ENCODE results near the gene OR10P1.

OR10P1 gene

DNA sequence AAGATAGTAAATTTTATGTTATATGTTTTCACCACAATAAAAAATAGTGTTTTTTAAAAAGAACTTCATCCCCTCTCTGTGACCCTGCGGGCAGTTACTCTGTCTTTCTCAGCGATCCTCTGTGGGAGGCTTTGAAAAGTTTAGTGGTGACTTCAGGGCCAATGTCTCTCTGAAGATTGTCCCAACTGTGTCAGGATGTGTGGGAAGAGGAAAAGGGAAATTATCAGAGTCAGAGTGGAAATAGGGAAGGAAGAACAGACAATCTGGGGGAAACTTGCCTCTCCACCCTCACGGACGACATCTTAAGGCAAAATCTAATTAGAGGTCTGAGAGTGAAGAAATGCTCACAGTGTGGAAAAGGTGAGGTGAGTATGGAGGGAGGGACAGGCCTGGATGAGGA is 3.5 kb upstream of the OR10P1 start:
- no peak for DNase-seq (ENCODE audit: low read depth)
- no peak overlapping the region for H3K4me3 ChIP-seq (ENCODE audit: control insufficient read depth, low read depth, low read length)
- TF ChIP-seq, protein P1, sequence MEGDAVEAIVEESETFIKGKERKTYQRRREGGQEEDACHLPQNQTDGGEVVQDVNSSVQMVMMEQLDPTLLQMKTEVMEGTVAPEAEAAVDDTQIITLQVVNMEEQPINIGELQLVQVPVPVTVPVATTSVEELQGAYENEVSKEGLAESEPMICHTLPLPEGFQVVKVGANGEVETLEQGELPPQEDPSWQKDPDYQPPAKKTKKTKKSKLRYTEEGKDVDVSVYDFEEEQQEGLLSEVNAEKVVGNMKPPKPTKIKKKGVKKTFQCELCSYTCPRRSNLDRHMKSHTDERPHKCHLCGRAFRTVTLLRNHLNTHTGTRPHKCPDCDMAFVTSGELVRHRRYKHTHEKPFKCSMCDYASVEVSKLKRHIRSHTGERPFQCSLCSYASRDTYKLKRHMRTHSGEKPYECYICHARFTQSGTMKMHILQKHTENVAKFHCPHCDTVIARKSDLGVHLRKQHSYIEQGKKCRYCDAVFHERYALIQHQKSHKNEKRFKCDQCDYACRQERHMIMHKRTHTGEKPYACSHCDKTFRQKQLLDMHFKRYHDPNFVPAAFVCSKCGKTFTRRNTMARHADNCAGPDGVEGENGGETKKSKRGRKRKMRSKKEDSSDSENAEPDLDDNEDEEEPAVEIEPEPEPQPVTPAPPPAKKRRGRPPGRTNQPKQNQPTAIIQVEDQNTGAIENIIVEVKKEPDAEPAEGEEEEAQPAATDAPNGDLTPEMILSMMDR (IDR thresholded peaks at IDR 0.05; ENCODE audit: control insufficient read depth, insufficient read depth, low read depth, low read length, missing control alignments), result no peak

DNA sequence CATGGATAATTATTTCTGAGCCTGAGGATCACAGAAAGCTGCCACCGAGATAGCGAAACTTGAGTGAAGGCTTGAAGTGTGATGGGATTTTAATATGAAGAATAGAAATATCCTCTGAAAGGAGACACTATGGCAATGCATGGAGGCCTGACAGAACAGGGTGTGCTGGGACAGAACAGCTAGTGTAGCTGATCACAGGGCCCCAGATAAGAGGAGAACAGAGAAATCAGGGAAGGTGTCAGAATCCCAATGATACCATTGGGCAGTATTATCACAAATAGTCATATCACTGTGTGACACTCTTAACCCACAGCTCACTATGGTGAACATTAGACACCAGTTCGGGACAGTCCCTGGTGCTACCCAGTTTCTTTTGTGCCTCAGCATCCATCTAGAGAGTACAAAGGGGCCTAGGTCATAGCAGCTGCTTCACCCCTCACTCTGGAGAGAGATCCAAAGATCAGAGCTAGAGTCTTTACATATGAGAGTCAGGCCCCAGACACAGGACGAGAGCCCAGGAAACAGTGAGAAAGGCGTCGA is 506 bp upstream of the OR10P1 start:
- H3K4me3 ChIP-seq (ENCODE audit: control insufficient read depth, low read depth, low read length), result no peak overlapping the region
- TF ChIP-seq, protein P1 (IDR thresholded peaks at IDR 0.05; ENCODE audit: control insufficient read depth, insufficient read depth, low read depth, low read length, missing control alignments), result no peak
- DNase-seq (ENCODE audit: low read depth), result no peak

DNA sequence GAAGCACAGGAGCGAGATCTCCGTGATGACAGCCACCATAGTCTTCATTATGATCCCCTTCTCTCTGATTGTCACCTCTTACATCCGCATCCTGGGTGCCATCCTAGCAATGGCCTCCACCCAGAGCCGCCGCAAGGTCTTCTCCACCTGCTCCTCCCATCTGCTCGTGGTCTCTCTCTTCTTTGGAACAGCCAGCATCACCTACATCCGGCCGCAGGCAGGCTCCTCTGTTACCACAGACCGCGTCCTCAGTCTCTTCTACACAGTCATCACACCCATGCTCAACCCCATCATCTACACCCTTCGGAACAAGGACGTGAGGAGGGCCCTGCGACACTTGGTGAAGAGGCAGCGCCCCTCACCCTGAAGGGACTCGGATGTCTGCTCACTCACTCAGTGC is 775 bp downstream of the OR10P1 start:
- no peak overlapping the region for H3K4me3 ChIP-seq (ENCODE audit: control insufficient read depth, low read depth, low read length)
- no peak for DNase-seq (ENCODE audit: low read depth)
- TF ChIP-seq, protein P1 (IDR thresholded peaks at IDR 0.05; ENCODE audit: control insufficient read depth, insufficient read depth, low read depth, low read length, missing control alignments), result no peak

- TF ChIP-seq, protein P1 (IDR thresholded peaks at IDR 0.05; ENCODE audit: control insufficient read depth, insufficient read depth, low read depth, low read length, missing control alignments), result no peak
- H3K4me3 ChIP-seq (ENCODE audit: control insufficient read depth, low read depth, low read length), result no peak overlapping the region
- no peak for DNase-seq (ENCODE audit: low read depth)
Measured at GRCh38 chr12:55641595-55641994, 4.9 kb downstream of the OR10P1 start.

DNA sequence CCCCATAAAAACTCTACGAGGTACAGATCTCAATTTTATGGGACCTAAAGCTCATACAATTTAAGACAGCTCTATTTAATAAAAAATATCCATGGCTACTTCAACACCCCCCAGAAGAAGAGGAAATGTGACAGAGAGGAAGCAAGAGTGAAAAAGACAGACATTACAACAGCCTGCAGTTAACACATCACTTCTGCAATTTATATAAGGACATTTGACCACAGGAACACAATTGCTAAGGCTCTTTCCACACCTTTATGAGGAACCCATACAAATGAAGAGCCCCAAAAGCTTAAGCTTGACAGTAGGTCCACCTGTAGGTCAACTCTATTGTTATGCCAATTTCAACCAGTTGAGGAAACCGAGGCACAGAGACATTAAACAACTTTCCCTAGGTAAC is 5.6 kb downstream of the OR10P1 start:
- no peak for DNase-seq (ENCODE audit: low read depth)
- TF ChIP-seq, protein P1 (IDR thresholded peaks at IDR 0.05; ENCODE audit: control insufficient read depth, insufficient read depth, low read depth, low read length, missing control alignments), result no peak
- H3K4me3 ChIP-seq (ENCODE audit: control insufficient read depth, low read depth, low read length), result no peak overlapping the region

DNA sequence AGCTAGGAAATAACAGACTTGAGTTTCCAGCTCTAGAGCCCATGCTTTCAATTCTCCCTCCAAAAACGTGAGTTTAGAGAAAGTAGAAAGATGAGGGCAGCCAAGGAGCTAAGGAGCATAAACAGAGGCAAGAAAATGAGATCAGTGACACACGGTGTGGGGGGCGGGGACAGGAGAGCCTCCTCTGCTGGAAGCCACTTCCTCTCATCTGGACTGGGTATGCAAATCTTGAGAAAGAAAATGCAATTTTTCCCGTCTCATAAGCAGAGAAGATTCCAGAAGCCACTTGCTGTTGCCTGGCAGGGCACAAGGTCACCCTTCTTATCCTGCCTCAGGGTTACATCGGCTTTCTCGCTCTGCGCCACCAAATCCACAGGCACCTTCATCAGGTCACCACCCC is 6.0 kb downstream of the OR10P1 start:
- H3K4me3 ChIP-seq (ENCODE audit: control insufficient read depth, low read depth, low read length), result no peak overlapping the region
- TF ChIP-seq, protein P1 (IDR thresholded peaks at IDR 0.05; ENCODE audit: control insufficient read depth, insufficient read depth, low read depth, low read length, missing control alignments), result no peak
- DNase-seq (ENCODE audit: low read depth), result no peak

DNA sequence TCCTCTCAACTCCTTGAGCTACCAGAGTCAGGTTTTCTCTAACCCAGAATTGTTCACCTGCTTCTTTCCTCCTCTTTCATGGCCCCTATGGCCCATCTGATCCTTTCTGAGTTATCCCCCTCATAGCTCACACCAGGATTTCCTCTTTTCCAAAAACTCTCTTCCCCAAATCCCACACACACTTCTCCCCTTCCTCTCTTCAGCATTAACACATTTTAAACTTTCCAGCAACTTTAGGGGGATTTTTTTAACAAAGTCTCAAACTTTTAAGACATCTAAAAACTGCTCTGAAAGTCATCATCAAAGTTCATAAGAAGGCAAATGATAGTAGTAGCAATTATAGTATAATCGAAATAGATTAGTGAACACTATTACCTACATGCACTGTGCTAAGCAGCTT is 7.9 kb downstream of the OR10P1 start:
- DNase-seq (ENCODE audit: low read depth), result no peak
- no peak overlapping the region for H3K4me3 ChIP-seq (ENCODE audit: control insufficient read depth, low read depth, low read length)
- TF ChIP-seq, protein P1 (IDR thresholded peaks at IDR 0.05; ENCODE audit: control insufficient read depth, insufficient read depth, low read depth, low read length, missing control alignments), result no peak

All from AG09309 (cell line).